Measurements from ENCODE around the gene RPL28. TPM values are rescaled to one million over a fixed set of nuclear protein-coding genes. Genes with fewer than 3 reads are reported as not detected.

RPL28 gene
- total RNA-seq, 1 donor from 2014 or later: 1,166 TPM

Other genes starting within 250 kb of the RPL28 start
- gene TNNT1, start 236.7 kb upstream of the RPL28 start, total RNA-seq: 9.1 TPM
- gene TNNI3, start 228.2 kb upstream of the RPL28 start, total RNA-seq: not detected
- gene DNAAF3, start 219.3 kb upstream of the RPL28 start, total RNA-seq: 5.6 TPM
- gene SYT5, start 205.6 kb upstream of the RPL28 start, total RNA-seq: not detected
- gene PTPRH, start 176.4 kb upstream of the RPL28 start, total RNA-seq: 4.4 TPM
- gene TMEM86B, start 157.2 kb upstream of the RPL28 start, total RNA-seq: 2.9 TPM
- gene PPP6R1, start 126.9 kb upstream of the RPL28 start, total RNA-seq: 30.4 TPM
- gene HSPBP1, start 105.8 kb upstream of the RPL28 start, total RNA-seq: 29.5 TPM
- gene BRSK1, start 101.9 kb upstream of the RPL28 start, total RNA-seq: 10.1 TPM
- not detected for gene TMEM150B, start 60.6 kb upstream of the RPL28 start, total RNA-seq
- 19.2 TPM for gene KMT5C, start 46.1 kb upstream of the RPL28 start, total RNA-seq
- 5.2 TPM for gene COX6B2, start 31.2 kb upstream of the RPL28 start, total RNA-seq
- not detected for gene GARIN5B, start 22.7 kb upstream of the RPL28 start, total RNA-seq
- gene IL11, start 15.5 kb upstream of the RPL28 start, total RNA-seq: not detected
- not detected for gene TMEM190, start 9.1 kb upstream of the RPL28 start, total RNA-seq
- 5.9 TPM for gene TMEM238, start 1.6 kb upstream of the RPL28 start, total RNA-seq
- gene UBE2S, start 21.9 kb downstream of the RPL28 start, total RNA-seq: 22.3 TPM
- 0.25 TPM for gene SHISA7, start 57.4 kb downstream of the RPL28 start, total RNA-seq
- 61.4 TPM for gene ISOC2, start 75.7 kb downstream of the RPL28 start, total RNA-seq
- gene C19orf85, start 78.8 kb downstream of the RPL28 start, total RNA-seq: not detected
- 2.7 TPM for gene ZNF628, start 90.7 kb downstream of the RPL28 start, total RNA-seq
- 14.2 TPM for gene NAT14, start 99.3 kb downstream of the RPL28 start, total RNA-seq
- 13.5 TPM for gene SSC5D, start 102.5 kb downstream of the RPL28 start, total RNA-seq
- not detected for gene SBK2, start 151.2 kb downstream of the RPL28 start, total RNA-seq
- not detected for gene SBK3, start 159.6 kb downstream of the RPL28 start, total RNA-seq
- 3.2 TPM for gene ZNF579, start 194.9 kb downstream of the RPL28 start, total RNA-seq
- 5.4 TPM for gene FIZ1, start 213.6 kb downstream of the RPL28 start, total RNA-seq
- 15.5 TPM for gene ZNF524, start 214.4 kb downstream of the RPL28 start, total RNA-seq
- gene ZNF865, start 219.7 kb downstream of the RPL28 start, total RNA-seq: 8.8 TPM
- gene ZNF784, start 238.6 kb downstream of the RPL28 start, total RNA-seq: 5.2 TPM

All from vagina (tissue), 1 donor.